Measurements from ENCODE around the gene PATJ.

GRCh38 chr1:61952675-61953074 lies 210.4 kb downstream of the PATJ start:
- TF ChIP-seq POLR2A (IDR thresholded peaks at IDR 0.05) (no peak), CTCF (IDR thresholded peaks at IDR 0.05) (no peak)

Data from esophagus squamous epithelium (tissue), 4 donors.